ENCODE results near the gene WBP1.
"Not testable (repeated sequence)": the region's sequence is repeated elsewhere in the genome, so short reads cannot be mapped to it uniquely, and the experiment has no call there.

WBP1 gene

DNA sequence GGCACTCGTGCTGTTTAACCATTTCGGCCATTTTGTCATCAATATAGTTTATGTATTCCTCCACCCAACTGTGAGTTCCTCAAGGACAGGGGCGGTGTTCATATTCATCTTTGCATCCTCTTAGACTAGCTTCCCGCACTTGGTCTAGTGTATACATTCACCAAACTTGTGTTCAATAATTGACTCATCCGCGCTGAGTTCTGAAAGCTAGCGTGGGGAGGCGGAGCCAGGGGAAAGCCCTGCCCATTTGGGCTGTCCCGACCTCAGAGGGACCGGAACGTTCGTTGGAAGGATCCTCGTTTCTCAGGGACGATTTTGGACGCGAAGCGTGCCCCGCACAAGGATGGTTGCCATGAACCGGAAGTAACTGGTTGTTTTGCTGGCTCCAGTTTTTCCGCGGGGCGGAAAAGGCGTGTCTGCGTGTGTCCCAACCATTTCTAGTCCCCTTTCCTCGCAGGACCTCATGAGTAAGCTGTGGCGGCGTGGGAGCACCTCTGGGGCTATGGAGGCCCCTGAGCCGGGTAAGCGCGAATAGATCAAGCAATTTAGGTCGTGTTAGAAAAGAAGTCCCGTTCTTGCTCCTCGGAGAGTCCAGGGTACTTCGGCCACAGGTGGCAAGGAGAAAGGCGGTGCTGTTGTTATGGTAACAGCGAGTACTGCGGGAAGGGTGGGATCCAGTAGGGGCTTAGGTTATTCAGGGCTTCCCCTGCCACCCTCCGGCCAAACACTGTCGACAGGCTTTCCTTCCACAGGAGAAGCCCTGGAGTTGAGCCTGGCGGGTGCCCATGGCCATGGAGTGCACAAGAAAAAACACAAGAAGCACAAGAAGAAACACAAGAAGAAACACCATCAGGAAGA, 3.4 kb upstream of the WBP1 start, which contains the start of gene INO80B:
TSS of gene INO80B (plus strand) at position 434 of the 858 bp plus-strand sequence. CDS start at position 464, 30 bp downstream.
- DNase-seq: peak; percentile 97

DNA sequence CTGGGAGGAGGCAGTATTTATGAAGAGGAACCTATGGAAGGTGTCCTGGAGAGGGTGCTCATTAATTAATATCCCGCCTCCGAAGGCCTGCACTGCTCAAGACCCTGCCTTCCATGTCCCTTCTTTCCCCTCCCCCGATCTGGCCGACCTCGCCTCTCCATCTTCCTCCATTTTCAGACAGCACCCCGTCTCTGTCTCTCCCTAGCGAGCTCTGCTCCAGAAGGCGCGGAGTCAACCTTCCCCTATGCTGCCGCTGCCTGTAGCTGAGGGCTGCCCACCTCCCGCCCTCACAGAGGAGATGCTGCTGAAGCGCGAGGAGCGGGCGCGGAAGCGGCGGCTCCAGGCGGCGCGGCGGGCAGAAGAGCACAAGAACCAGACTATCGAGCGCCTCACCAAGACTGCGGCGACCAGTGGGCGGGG, 1.1 kb upstream of the WBP1 start:
- DNase-seq: no peak

DNA sequence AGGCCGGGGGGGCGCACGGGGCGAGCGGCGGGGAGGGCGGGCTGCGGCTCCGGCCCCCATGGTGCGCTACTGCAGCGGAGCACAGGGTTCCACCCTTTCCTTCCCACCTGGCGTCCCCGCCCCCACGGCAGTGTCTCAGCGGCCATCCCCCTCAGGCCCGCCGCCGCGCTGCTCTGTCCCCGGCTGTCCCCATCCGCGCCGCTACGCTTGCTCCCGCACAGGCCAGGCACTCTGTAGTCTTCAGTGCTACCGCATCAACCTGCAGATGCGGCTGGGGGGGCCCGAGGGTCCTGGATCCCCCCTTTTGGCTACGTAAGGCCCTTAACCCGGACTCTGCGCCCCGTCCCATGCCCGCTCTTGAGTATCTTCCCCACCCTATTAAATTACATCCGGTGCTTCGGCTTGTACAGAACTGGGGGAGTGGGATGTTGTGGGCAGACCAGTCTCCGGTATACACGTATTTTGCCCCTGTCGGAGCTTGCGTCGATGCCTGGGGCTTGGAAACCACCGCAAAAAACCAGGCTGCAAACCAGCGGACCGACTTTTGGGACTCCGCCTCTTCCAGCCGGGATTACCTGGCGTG, 598 bp upstream of the WBP1 start:
- DNase-seq: peak; percentile 81

DNA sequence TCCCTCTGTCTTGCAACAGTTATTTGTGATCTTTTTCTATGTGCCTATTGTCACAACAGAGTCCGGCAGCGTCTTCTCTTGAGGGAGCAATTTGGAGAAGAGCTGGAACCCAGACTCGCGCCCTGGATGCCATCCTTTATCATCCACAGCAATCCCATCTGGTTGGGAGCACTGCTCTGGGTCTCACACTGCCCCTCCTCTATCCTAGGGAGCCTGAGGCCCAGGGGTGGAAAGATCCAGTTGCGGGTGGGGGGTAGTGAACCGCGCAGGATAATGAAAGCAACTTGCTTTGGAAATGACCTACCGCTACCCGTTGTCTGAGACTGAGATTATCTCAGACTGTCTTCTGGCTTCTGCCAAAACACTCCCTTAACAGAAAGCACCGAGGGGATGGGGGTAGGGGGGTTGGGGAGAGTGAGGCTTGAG, 713 bp downstream of the WBP1 start:
- no peak for DNase-seq

DNA sequence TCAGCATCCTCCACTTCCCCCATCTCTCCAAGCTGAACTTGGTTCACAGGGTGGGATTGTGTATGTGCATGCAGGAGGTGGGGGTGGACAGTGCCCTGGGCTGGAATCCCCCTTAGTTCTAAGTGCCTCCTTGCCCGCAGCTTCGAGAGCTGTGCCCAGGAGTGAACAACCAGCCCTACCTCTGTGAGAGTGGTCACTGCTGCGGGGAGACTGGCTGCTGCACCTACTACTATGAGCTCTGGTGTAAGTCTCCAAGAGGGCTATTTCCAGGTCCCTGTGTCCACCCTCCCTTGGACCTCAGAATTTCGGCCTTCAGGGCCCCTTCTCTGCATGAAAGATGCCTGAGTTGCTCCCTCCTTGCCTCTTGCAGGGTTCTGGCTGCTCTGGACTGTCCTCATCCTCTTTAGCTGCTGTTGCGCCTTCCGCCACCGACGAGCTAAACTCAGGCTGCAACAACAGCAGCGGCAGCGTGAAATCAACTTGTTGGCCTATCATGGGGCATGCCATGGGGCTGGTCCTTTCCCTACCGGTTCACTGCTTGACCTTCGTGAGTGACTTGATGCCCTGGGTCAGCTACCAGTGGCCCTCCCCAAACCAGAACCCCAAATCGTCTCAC, 1.4 kb downstream of the WBP1 start:
- DNase-seq: not testable (repeated sequence)

DNA sequence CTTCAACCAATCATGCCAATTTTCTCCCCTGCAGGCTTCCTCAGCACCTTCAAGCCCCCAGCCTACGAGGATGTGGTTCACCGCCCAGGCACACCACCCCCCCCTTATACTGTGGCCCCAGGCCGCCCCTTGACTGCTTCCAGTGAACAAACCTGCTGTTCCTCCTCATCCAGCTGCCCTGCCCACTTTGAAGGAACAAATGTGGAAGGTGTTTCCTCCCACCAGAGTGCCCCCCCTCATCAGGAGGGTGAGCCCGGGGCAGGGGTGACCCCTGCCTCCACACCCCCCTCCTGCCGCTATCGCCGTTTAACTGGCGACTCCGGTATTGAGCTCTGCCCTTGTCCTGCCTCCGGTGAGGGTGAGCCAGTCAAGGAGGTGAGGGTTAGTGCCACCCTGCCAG, 1.9 kb downstream of the WBP1 start:
- DNase-seq: not testable (repeated sequence)

DNA sequence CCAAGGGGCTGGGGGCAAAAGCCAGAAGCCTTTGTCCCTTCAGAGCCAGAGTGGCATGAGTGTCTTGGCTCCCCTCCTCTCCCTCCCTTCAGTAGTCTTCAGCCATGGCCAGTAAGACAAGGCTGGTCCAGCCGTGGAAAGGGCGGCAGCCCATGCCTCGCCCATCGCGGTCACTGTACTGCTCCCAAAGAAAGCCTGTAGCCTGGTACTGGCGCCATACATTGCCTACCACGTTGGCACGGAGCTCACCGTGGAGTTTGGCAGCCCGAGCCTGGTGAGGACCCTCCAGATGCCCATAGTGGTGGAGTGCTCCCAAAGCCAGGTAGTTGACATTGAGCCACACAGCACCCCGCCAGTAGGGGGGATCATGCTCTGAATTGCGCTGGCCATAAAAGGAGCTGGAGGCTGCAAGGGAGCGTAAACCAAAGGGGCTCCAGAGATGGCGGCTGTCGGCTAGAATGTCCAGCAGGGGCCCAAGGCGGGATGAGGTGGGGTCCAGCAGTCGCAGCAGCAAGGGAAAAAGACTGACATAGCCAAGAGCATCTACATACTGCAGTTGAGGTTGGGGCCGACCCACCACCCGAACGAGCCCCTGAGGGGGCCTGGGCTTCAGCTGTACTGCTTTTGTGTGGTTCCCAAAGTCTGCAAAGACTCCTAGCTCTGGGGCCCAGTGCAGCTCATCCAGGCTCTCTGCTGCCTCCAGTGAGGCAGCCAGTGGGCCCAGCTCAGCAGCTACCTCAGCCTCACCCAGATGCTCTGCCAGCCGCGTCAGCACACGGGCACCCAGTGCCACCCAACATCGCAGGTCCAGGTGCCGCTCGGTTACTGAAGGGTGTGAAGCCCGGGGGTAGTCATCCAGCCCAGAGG, 3.2 kb downstream of the WBP1 start:
- DNase-seq: no peak

DNA sequence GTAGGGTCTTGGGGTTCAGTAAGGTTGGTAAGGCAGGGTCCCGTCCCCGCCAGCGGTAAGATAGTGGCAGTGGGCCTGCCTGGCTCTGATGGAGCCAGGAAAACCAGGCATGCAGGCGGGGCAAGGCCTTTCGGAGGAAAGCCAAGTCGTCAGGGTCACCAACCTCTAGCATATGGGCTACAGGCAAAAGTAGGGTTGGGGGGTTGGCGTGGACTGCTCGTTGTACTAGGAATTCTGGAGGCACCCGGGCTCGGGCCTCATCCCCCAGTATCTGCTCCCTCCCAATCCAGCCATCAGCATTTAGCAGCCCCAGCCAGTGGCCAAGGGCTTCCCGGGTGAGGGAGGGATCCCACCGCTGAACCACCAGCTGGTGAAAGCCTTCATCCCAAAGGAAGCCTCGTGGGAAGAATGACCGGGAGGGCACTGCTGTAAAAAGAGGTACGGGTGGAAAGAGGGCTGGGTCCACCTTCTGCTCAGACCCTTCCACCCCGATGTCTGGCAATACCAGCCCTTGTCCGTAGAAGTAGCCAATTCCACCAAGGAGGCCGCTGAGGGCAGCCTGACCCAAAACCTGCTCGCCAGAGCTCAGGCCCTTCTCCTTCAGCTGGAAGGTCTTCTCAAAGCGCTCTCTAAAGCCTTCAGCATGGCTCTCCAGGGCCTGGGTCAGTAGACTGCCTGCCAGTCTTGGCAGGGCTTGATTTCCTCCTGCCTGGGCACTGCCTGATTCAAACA, 4.0 kb downstream of the WBP1 start:
- no peak for DNase-seq

DNA sequence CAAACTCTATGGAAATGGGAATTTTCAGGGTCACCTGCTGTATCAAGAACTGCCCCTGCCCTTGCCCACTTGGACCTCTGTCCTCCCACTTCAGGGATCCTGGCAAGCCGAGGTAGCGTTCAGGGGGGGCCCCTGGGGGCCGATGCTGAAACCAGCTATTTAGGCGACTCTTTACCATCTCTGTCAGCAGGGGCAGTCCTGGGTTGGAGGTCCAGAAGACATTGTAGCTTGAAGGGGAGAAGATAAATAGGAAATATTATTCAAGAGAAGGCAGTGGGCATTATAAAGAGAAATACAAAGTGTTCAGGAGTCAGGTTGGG, 4.5 kb downstream of the WBP1 start:
- DNase-seq: no peak

DNA sequence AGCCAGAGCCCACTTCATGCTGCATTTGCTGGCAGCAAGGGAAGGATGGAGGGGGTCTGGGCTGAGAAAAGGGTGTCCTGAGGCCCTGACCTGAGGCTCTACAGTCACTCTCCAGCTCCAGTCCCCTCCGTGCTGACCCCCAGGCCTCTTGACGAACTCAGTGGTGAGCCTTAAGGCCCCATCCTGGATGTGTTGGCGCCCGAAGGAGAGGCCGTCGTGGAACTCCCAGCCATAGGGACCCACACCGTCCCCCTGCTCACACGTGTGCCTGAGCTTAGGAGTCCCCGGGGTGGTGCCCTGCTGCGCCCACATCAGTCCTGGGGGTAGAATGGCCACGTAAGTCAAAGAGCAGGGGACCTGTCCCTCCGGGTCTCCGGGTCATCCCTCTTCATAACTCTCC, 6.2 kb downstream of the WBP1 start:
- no peak for DNase-seq

DNA sequence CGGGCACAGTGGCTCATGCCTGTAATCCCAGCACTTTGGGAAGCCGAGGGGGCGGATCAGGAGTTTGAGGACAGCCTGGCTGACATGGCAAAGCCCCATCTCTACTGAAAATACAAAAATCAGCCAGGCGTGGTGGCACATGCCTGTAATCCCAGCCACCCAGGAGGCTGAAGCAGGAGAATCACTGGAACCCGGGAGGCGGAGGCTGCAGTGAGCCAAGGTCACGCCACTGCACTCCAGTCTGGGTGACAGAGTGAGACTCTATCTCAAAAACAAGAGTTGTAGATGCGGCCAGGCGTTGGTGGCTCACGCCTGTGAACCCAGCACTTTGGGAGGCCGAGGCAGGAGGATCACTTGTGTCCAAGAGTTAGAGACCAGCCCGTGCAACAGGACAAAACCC, 12.5 kb downstream of the WBP1 start:
- not testable (repeated sequence) for DNase-seq

DNA sequence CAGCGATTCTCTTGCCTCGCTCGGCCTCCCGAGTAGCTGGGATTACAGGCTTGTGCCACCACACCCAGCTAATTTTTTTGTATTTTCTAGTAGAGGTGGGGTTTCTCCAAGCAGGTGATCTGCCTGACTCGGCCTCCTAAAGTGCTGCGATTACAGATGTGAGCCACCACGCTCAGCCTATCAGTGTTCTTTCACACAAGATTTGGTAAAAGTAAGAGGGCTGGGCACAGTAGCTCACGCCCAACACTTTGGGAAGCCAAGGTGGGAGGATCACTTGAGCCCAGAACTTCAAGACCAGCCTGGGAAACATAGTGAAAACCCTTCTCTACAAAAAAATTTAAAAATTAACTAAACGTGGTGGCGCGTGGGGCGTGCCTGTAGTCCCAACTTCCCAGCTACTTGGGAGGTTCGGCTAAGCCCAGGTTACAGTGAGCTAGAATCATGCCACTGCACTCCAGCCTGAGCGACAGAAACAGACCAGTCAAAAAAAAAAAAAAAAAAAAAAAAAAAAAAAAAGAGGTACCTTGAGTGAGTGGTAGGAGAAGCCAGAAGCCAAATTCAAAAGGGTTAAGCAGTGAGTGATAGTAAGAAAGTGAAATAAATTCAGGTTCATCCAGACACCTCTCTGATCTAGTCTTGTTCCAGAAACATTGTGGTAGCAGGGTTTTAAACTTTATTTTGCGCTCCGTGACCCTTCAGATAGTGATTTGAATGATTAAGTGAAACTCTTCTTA, 13.3 kb downstream of the WBP1 start:
- no peak for DNase-seq

DNA sequence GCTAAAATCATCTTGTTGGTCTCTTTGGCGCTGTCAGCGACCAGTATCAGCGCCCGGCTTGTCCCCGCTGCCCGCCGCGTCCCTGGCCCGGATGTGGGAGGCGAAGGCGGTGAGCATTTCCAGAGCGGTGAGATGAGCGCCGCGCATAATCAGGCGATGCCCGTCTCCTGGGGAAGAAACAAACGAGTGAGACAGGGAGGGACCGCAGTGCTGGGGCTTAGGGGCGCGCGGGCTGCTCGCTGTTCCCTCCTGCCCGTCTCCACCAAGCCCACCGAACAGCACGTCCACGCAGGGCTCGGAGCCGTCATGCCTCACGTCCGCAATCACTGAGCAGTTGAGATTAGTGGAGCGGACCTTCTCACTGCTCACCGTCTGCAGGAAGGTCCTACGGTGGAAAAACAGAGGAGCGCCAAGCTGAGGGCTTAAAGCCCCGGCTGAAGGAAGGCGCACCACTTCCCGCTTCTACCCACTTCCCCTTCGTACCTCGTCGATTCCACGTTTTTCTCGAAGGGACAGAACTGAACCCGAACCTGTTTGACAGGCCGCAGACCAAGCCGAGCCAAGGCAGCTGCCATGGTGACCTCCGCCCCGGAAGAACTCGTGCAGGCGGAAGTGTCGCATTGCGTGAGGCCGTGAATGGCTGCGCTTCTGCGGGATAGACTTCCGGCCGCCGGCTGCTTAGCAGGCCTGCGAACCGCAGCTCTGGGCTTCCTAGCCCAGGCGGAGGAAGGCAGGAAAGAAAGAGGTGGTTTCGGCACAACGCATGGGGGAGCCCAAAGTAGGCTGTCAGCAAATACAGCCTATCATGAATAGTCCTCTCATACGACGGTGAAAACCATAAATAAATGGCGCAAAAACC, 14.1 kb downstream of the WBP1 start, which contains the start of gene MRPL53:
TSS of gene MRPL53 (minus strand) at position 595 of the 859 bp plus-strand sequence. CDS start at position 575, 20 bp downstream.
- peak; percentile 98 for DNase-seq

DNA sequence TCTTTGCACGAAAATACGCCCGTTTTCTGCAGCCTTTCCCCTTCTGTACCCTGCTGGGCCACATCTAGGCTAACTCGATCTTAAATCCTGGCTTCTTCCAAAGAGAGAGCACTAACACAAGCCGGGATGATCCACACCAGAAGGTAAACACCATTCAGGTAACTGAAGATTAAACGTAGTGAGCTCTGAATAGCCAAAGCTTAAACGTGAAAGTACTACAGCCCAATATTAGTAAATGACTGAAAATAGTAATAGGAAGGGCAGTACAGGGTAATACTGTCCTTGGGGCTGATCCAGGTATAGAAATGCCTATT, 14.7 kb downstream of the WBP1 start:
- no peak for DNase-seq

DNA sequence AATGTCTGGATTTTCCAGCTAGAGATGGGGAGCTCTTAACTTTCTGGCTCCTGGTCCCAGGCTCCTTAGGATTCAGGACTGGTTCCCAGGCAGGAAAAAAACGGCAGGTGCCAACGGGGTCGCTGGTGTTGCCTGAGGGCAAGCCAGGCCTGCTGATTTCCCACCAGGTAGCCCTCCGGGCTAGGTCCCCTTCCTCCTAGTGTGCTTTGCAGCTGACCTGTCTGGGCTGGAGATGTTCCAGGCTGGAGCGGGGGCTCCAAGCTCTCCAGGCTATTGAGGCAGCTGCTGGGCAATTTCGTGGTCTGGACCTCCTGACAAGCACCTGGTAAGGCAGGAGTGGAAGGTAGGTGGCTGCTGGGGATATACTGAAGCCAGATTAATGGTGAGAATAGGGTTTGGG, 16.2 kb downstream of the WBP1 start:
- DNase-seq: no peak

DNA sequence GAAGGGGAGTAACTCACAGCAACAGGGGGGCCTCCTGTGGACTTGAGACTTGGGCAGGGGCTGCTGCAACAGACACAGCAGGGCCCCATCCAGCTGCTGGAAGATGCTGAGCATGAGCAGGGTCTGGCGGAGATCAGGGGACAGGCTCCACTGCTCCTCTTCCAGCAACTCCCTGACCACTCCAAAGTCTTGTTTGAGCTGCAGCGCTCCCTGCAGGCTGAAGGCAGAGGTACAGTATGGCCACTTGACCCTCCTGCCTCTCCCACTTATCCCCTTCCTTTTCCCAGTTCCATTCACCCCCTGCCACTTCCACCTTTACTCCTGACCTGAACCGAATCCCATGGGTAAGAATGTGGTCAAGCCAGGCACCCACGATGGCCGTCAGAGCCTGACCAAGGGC, 16.7 kb downstream of the WBP1 start:
- DNase-seq: no peak

DNA sequence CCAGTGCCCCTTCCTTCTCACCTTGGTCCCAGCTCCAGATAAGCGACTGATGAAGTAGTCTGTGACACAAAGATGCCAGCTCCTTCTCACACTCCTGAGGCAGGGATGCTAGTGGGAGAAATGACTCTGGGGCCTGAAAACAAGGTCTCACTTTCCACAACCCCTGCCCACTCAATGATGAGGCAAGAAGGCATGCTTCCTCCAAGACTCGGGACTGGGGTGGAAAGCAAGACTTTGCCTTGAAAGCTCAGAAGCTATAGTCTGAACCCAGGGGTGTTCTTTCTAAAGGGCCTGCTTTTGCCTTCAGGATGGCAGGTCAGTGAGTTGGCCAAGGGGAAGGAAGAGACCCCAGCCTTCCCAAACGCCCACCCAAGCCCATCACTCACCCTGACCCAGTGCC, 23.2 kb downstream of the WBP1 start:
- no peak for DNase-seq

DNA sequence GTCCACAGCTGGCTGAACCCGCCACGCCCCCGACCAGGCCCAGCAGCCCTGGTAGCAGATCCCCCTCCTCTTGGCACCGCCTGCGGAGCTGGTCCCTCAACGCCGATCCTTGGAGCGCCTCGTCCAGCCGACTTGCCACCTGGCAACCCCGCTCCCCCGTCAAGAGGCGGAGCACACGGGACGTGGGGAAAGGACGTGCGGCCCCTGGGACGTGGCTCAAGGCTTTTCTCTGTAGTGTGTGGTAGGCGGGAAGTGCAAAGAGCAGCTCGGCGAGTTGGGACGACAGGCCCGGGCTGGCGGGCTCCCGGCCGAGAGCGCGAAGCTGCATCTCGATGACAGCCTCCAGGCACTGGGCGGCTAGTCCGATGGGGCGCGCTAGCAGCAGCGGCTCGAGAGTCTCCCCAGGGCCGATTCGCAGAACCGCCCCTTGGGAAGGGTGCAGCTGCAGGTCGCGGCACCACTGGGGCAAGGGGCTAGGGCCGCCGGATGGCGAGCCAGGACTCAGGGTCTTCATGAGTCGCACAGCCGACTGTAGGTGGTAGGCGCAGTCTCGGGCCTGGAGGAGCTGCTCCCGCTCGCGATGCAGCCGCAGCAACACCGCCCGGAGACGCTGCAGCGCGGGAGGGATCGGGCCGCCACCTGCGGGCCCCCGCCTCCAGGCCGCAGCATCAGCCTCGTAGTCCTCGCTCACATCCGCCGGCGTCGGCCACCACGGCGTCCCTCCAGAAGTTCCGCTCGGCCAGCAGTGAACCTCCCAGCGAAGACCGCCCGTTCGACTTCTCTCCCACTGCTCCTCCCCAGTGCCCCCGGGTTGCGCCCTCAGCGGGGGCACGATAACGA, 23.9 kb downstream of the WBP1 start:
- DNase-seq: no peak

DNA sequence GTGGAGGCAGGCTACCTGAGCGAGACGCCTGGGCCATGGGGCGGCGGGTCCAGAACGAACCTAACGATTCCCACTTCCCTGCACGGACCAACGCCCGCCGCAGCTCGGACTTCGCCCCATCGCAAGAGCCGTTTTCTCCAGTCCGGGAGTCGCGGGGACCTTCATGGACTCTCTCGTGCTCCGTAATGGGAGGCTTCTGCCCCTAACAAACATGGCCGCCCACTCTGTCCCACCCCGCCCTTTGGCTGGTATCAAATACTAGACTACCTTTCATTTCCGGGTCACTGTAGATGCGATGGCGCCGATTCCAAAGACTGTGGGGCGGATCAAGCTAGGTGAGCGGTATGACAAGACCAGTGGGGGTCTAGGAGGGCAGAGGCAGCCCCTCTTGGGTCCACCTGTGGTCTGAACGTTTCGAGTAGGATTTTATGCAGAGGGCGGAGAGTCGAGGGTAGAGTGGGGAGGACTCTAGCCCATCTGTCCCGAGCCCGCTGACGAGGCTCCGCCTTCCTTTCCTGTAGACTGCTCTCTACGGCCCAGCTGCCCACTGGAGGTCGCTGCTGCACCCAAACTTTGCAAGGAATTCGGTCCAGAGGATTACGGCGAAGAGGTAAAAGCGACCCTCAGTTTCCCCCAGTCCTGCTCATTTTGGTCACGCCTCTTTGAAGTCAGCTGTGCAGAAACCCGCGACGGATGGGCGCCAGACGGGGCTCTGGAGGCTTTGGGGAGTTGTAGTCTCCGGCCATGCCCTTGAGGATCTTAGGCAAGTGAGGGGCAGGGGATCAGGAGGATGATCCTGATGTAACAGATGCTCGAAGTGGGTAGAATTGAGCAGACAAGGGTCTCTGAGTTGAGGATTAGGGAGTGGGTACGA, 24.8 kb downstream of the WBP1 start, which contains the start of the genes CCDC142 and TTC31:
TSS of gene CCDC142 (minus strand) at position 198 of the 874 bp plus-strand sequence. CDS start at position 37, 161 bp downstream.
TSS of gene TTC31 (plus strand) at position 281 of the 874 bp plus-strand sequence. CDS start at position 296, 15 bp downstream.
- DNase-seq: peak; percentile 96

Measured in right forelimb (tissue), 1 donor.